Measurements from ENCODE around the gene CEACAM8. TPM values are rescaled to one million over a fixed set of nuclear protein-coding genes. Genes with fewer than 3 reads are reported as not detected.
A peak's percentile ranks its signal among the peaks of the same experiment; 100 is the strongest.
"Not testable (repeated sequence)": the region's sequence is repeated elsewhere in the genome, so short reads cannot be mapped to it uniquely, and the experiment has no call there.

The CEACAM8 gene
- polyA plus RNA-seq, 5 donors, result 0.11 to 0.54 (median 0.30) TPM

DNA sequence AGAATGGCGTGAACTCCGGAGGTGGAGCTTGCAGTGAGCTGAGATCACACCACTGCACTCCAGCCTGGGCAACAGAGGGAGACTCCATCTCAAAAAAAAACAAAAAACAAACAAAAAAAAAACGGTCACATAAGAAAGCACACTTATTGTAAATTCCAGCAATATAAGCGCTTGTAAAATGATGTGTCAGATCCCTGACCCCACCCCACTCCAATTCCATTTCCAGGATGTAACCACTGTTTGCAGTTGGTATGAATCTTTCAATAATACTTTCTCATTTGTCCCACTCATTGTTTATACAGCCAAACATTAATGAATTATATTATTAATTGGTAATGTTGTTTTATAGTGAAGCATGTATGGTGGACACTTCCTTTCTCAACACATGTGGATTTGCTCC lies 50.6 kb downstream of the CEACAM8 start:
- no peak for DNase-seq

DNA sequence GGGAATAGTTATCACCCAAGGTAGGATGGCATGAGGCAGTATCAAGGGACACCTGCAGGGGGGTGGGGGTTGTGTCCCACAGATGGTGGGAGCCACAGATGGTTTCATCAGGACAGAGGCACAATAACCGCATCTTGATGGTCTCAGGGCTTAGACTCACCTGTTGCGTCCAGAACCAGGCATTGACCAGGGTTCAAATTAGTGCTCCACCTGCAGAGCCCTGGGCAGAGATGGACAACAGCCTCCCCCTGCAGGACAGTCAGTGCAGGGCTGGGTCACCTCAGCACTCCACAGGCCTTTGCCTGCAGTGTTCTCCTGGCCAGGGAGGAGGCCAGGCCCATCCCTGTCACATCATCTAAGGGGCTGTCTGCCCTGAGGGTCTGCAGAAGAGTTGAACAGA lies 51.9 kb downstream of the CEACAM8 start:
- no peak for DNase-seq

DNA sequence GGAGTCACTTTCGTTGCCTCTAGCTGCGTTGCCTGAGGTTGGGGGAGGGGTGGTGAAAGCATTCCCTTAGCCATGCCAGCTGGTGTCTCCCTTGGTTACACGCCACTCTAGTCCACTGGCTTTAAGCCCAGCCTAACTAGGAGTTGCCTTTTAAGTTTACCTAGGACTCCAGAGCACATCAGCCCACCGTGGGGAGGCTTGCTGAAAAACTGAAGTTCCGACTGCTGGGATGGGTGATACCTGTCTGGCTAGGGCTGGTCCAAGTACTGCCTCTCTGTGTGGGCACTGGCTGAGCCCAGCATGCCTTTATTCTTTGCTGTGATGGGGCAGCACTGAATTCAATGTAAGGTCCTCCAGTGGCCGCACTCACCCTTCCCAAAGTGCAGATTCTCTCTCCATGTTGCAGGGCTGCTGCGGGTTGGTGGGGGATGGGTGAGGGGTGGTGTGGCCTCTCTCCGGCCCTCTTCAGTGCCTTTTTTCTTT lies 54.6 kb downstream of the CEACAM8 start:
- DNase-seq, result peak in 1 of 2 donors; percentile 14

DNA sequence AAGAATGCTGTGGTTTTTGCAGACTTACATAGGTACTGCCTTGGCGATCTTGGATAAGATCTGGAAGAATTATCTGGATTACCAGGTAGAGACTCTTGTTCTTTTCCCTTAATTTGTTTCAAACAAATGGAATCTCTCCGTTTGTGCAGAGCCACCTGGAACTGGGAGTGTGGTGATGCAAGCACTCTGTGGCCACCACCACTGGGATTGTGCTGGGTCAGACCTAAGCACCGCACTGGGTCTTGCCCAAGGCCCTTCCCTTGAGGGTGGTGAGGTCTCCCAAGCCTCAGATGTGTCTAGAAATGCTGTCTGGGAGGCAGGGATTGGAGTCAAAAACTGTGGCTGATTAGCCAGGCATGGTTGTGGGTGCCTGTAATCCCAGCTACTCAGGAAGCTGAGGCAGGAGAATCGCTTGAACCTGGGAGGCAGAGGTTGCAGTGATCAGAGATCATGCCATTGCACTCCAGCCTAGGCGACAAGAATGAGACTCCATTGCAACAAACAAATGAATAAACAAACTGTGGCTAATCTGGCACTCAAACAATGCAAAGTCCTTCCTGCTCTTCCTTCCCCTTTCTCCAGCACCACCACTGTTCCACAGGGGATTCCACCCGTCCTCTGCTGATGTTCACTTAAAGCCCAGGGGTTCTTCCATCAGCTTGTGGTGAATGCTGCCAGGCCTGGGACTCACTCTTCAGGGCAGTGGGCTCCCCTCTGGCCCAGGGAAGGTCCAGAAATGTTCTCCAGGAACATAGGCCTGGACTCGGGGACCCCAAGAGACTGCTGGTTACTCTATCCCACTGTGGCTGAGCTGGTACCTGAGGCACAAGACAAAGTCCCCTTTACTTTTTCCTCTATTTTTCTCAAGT lies 55.6 kb downstream of the CEACAM8 start:
- DNase-seq, result no peak

DNA sequence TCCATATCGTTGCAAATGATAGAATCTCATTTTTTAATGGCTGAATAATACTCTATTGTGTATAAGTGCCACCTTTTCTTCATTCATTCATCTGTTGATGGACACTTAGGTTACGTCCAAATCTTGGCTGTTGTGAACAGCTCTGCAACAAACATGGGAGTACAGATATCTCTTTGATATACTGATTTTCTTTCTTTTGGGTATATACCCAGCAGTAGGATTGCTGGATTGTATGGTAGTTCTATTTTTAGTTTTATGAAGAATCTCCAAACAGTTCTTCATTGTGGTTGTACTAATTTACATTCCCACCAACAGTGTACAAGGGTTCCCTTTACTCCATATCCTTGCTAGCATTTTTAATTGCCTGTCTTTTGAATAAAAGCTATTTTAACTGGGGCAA lies 59.4 kb downstream of the CEACAM8 start:
- DNase-seq, result not testable (repeated sequence)

DNA sequence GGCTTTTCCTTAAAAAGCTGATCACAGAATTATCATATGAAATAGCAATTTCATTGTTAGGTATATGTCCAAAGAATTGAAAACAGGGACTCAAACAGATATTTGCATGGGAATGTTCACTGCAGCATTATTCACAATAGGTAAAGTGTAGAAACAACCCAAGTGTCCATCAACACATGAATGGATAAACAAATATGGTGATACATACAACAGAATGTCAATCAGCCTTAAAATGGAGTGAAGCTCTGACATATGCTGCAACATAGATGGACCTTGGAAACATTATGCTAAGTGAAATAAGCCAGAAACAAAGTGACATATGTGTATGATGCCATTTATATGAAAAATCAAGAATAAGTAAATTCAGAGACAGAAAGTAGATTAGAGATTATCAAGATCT lies 60.3 kb downstream of the CEACAM8 start:
- DNase-seq, result no peak

DNA sequence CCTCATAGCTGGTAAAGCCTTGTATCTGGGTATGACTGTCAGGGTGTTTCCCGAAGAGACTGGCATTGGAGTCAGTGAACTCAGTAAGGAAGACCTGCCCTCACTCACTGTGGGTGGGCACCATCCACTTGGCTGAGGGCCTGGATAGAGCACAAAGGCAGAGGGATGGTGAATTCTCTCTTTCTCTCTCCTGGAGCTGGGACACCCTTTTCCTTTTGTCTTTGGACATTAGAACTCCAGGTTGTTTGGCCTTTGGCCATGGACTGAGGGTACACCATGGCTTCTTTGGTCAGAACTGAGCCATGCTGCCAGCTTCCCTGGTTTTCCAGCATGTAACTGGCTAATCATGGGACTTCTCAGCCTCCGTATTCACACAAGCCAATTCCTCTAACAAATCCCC lies 61.8 kb downstream of the CEACAM8 start:
- no peak for DNase-seq

DNA sequence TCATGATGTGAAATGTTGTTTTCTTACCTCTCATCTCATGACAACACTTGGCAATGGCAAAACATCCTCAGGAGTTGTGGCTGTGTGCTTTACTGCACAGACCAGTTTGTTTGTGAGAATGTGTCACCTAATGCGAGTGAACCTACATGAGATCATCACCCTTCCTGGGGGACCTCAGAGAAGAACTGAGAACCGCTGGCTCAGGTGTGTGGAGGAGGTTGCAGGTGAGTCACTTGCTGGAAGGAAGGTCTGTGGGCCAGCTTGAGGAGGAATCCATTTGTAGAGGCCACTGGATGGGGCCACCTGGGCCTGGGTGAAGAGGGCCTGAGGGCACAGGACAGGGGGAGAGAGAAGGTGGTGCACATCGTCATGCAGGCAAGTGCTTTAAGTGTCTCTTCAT lies 63.4 kb downstream of the CEACAM8 start:
- DNase-seq, result no peak

Other genes starting within 250 kb of the CEACAM8 start
- gene CNFN, start 204.6 kb downstream of the CEACAM8 start, polyA plus RNA-seq (ENCODE audit: insufficient read depth in 1 of 5, insufficient read length in 5 of 5, low replicate concordance in 1 of 5), result under 1 TPM in 4 of 5 donors, not detected in 1; 0.59 to 0.74 (median 0.61) TPM
- gene LIPE, start 167.5 kb downstream of the CEACAM8 start, polyA plus RNA-seq (ENCODE audit: insufficient read depth in 1 of 5, insufficient read length in 5 of 5, low replicate concordance in 1 of 5), result 10 to 100 TPM in 2 of 5 donors, 1 to 10 TPM in 3; 7.3 to 11.7 (median 9.4) TPM
- gene CXCL17, start 152.0 kb downstream of the CEACAM8 start, polyA plus RNA-seq (ENCODE audit: insufficient read depth in 1 of 5, insufficient read length in 5 of 5, low replicate concordance in 1 of 5), result 10 to 100 TPM in 4 of 5 donors, 1 to 10 TPM in 1; 9.0 to 21.5 (median 16.0) TPM
- 1 to 10 TPM; 5.4 to 8.3 (median 6.5) TPM for gene CEACAM1, start 66.4 kb downstream of the CEACAM8 start, polyA plus RNA-seq (ENCODE audit: insufficient read depth in 1 of 5, insufficient read length in 5 of 5, low replicate concordance in 1 of 5)
- under 1 TPM in 1 of 5 donors, not detected in 4; 0.34 TPM for gene PSG3, start 145.6 kb upstream of the CEACAM8 start, polyA plus RNA-seq (ENCODE audit: insufficient read depth in 1 of 5, insufficient read length in 5 of 5, low replicate concordance in 1 of 5)
- under 1 TPM in 1 of 5 donors, not detected in 4; 0.12 TPM for gene PSG8, start 170.8 kb upstream of the CEACAM8 start, polyA plus RNA-seq (ENCODE audit: insufficient read depth in 1 of 5, insufficient read length in 5 of 5, low replicate concordance in 1 of 5)